ENCODE results near the gene CASTOR1.

CASTOR1 gene

DNA sequence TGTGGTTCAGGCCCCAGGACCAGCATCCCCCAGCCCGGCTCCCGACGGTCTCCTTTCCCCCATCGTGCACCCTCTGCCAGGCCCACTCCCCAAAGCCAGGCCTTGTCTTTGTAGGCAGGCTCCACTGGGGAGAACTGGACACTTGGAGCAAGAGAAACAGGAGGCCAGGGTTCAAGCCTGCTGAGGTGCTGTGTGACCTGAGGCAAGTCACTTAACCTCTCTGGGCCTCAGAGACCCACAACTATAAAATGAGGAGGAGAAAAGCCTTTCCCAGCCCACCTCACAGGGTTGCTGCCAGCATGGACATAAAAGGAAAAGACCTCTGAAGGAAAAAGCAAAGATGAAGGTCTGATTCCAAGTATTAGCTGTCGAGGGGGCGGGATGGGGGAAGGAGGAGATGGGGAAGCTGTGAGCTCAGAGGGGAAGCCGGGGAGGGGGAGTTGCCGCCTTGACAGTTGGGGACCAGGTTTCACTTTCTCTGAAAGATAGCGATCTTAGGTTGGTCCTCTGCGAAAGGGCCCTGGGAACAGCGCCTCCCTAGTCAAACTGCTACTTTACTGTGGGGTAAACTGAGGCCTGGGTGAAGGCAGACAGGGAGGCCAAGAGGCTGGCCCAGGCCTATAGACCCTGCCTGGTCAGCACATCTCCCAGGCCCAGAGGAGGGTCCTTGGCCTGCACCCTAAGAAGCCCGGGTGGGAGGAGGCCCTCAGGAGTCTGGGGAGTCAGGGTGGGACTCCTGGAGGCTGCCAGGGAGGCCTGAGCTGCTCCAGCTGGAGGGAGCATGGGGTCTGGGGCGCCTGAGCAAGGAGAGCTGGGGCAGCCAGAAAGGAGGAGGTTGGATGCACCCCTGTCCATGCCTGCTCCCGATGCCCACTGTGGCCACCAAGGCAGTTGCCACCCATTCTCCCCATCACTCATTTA is 21.7 kb downstream of the CASTOR1 start:
- H3K9me3 ChIP-seq (ENCODE audit: control extremely low read depth in 1 of 5, control insufficient read depth in 4 of 5, insufficient read depth in 2 of 5, low read depth in 1 of 5, low read length in 4 of 5) = no peaks in the 10 kb centered on the region
- ChIA-PET CTCF (interaction anchor here (1.6 to 1.8 kb wide), 2 partner anchors 12 to 44 kb away, joined by 3 to 5 read pairs; no protein-coding TSS in a partner anchor), POLR2A (interaction anchor here (0.6 to 2.8 kb wide), 5 partner anchors 9 to 89 kb away, joined by 3 to 8 read pairs (median 3); partner anchors contain the start of genes CCDC157 and SF3A1)
- H3K4me1 ChIP-seq (ENCODE audit: control extremely low read depth in 1 of 4, control insufficient read depth in 4 of 4, insufficient read depth in 4 of 4, low read length in 3 of 4) = peaks cover 10 to 93% (median 84%) of the 10 kb centered on the region in 4 experiments
- WGBS (ENCODE audit: insufficient coverage) = 16% methylated on average over 14 of the region's 14 CpGs
- peak overlapping the region in 5 of 7 experiments; percentile 1 to 83 (median 75) for H3K4me3 ChIP-seq (ENCODE audit: control insufficient read depth in 1 of 7, extremely low read depth in 1 of 7, insufficient read depth in 4 of 7, low read depth in 2 of 7, low read length in 6 of 7)
- H3K27me3 ChIP-seq (replicated peaks in 2 of 5; ENCODE audit: control insufficient read depth in 4 of 5, insufficient read depth in 5 of 5, low read length in 4 of 5) = no peaks in the 10 kb centered on the region
- peak overlapping the region; percentile 91 to 92 for H3K27ac ChIP-seq (ENCODE audit: insufficient read depth in 1 of 2, low read depth in 1 of 2, low read length in 2 of 2, poor library complexity in 1 of 2, severe bottlenecking in 2 of 2)
- DNase-seq = peak; percentile 83 to 96 (median 96)
- H3K36me3 ChIP-seq (ENCODE audit: control insufficient read depth in 4 of 4, insufficient read depth in 4 of 4, low read length in 3 of 4) = peaks cover 0 to 39% (median 4%) of the 10 kb centered on the region in 4 experiments

DNA sequence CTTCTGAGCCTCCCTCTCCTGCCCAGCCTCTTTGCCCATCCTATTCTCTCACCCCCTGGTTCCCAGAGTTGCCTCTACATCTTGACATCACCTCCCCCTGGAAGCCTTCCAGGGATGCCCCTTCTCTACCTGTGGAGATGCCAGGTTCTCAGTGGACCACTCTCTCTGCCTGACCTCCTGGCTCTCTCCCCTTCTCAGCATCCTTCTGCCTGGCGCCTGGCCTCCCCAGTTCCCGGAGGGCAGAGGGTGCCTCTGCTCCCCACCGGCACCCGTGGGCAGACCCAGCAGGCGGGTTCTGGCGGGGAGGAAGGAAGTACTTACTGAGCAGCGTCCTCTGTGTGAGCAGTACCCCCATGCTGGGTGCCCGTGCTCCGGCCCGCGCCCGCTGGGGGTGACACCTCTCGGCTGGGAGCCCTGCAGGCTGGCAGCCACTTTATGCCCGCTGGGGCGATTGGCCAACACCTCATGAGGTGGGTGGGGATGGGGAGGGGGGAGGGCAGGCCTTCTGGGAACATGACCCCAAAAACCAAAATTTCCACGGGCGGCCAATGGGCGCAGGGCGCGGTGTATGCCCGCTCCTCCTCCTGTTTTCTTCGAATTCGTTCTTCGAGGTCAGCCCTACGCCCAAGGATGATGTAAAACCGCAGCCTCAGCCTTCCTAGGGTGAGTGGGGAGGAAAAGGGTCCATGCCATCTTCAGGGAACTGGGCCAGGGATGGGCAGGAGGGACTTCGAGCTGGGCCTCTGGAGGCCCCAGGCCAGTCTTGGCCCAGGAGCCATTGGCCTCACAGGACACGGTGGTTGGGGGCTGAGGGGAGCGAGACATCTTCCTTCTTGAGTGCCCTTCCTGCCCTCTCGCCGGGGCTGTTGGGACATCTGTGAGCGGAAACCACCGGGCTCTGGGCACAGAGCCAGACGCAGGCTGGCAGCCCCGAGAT is 22.6 kb downstream of the CASTOR1 start, which contains the start of gene OSM:
TSS of gene OSM (minus strand) at position 407 of the 937 bp plus-strand sequence. CDS start at position 355, 52 bp downstream.
- Histone ChIP-seq H3K36me3 (ENCODE audit: control insufficient read depth in 4 of 4, insufficient read depth in 4 of 4, low read length in 3 of 4) (peaks cover 0 to 47% (median 4%) of the 10 kb centered on the region in 4 experiments), H3K9me3 (ENCODE audit: control extremely low read depth in 1 of 5, control insufficient read depth in 4 of 5, insufficient read depth in 2 of 5, low read depth in 1 of 5, low read length in 4 of 5) (no peaks in the 10 kb centered on the region), H3K27ac (ENCODE audit: insufficient read depth in 1 of 2, low read depth in 1 of 2, low read length in 2 of 2, poor library complexity in 1 of 2, severe bottlenecking in 2 of 2) (peak within 1 kb of the TSS; percentile 91 to 92), H3K4me1 (ENCODE audit: control extremely low read depth in 1 of 4, control insufficient read depth in 4 of 4, insufficient read depth in 4 of 4, low read length in 3 of 4) (peaks cover 12 to 96% (median 90%) of the 10 kb centered on the region in 4 experiments), H3K27me3 (replicated peaks in 2 of 5; ENCODE audit: control insufficient read depth in 4 of 5, insufficient read depth in 5 of 5, low read length in 4 of 5) (no peaks in the 10 kb centered on the region), H3K4me3 (ENCODE audit: control insufficient read depth in 1 of 7, extremely low read depth in 1 of 7, insufficient read depth in 4 of 7, low read depth in 2 of 7, low read length in 6 of 7) (peak within 1 kb of the TSS; percentile 2 to 83 (median 71))
- DNase-seq = peak; percentile 96 to 99 (median 99)
- CTCF ChIA-PET = interaction anchor here (1.6 kb wide), 1 partner anchor 11 kb away, joined by 5 read pairs; no protein-coding TSS in a partner anchor
- POLR2A ChIA-PET = interaction anchor here (0.5 to 2.8 kb wide), 6 partner anchors 11 to 90 kb away, joined by 3 to 8 read pairs (median 6); partner anchors contain the start of genes CCDC157 and SF3A1
- WGBS (ENCODE audit: insufficient coverage) = 0% methylated on average over 15 of the region's 35 CpGs

DNA sequence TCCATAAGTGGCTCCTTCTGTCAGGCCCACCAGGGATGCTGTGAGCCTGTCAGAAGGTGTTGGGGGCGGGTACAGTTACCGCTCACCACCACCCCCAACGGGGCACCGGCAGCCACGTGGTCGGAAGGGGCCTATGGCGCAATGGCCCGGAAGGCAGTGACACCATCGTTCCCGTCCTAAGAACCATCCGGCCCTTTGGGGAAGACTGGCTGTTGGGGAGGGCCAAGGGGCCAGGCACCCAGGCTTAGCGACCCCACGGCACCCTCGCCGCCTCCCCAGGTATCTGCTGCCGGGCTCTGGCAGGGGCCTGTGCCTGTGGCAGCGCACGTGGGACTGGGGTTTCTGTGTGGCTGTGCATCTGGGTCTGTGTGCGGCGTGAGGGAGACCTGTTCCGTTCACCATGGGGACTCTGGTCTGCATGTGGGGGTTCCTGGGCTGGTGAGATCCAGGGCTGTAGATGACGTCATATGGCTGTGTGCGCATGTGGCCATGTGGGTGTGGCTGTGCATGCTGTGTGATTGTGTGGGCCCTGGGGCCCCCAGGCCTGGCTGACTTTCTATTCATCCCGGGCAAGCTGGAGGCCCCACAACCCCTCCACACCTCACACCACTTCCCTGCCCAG is 23.4 kb downstream of the CASTOR1 start:
- peak; percentile 91 to 95 (median 94) for DNase-seq
- H3K4me1 ChIP-seq (ENCODE audit: control extremely low read depth in 1 of 4, control insufficient read depth in 4 of 4, insufficient read depth in 4 of 4, low read length in 3 of 4) = peaks cover 9 to 95% (median 84%) of the 10 kb centered on the region in 4 experiments
- no peaks in the 10 kb centered on the region for H3K9me3 ChIP-seq (ENCODE audit: control extremely low read depth in 1 of 5, control insufficient read depth in 4 of 5, insufficient read depth in 2 of 5, low read depth in 1 of 5, low read length in 4 of 5)
- CTCF ChIA-PET = no interaction called here
- H3K27ac ChIP-seq (ENCODE audit: insufficient read depth in 1 of 2, low read depth in 1 of 2, low read length in 2 of 2, poor library complexity in 1 of 2, severe bottlenecking in 2 of 2) = peak overlapping the region; percentile 91 to 92
- WGBS (ENCODE audit: insufficient coverage) = 0% methylated on average over 14 of the region's 24 CpGs
- H3K27me3 ChIP-seq (replicated peaks in 2 of 5; ENCODE audit: control insufficient read depth in 4 of 5, insufficient read depth in 5 of 5, low read length in 4 of 5) = no peaks in the 10 kb centered on the region
- peak overlapping the region in 6 of 7 experiments; percentile 41 to 83 (median 73) for H3K4me3 ChIP-seq (ENCODE audit: control insufficient read depth in 1 of 7, extremely low read depth in 1 of 7, insufficient read depth in 4 of 7, low read depth in 2 of 7, low read length in 6 of 7)
- peaks cover 0 to 48% (median 4%) of the 10 kb centered on the region in 4 experiments for H3K36me3 ChIP-seq (ENCODE audit: control insufficient read depth in 4 of 4, insufficient read depth in 4 of 4, low read length in 3 of 4)
- POLR2A ChIA-PET = interaction anchor here (0.5 to 2.8 kb wide), 6 partner anchors 12 to 91 kb away, joined by 3 to 8 read pairs (median 4); partner anchors contain the start of genes CCDC157 and SF3A1

DNA sequence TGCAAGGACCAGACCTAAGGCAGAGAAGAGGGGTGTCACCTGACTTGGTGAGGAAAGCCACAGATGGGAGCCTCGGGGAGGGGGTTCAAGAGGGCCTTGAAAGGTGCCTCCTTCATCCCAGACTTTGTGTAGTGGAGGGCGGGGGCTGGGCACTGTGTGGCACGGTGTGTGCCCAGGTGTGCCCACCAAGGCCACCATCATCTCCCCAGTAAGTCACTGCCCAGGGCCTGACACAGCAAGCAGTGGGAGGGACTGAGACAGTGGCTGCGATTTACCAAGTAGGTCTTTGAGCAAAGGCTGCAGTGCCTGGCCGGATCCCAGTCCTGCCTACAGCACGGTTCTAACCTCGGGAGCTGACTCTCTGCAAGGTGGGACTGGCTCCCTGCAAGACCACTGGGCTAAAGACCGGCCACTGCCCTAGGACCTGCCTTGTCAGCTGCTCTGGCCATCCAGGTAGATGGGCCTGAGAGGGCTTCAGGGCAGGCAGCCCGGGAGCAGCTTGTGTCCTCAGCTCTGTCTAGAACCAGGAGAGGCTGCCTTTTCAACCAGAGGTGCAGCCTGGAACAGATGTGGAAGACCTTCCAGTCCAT is 24.1 kb downstream of the CASTOR1 start:
- peaks cover 0 to 45% (median 4%) of the 10 kb centered on the region in 4 experiments for H3K36me3 ChIP-seq (ENCODE audit: control insufficient read depth in 4 of 4, insufficient read depth in 4 of 4, low read length in 3 of 4)
- no peak for DNase-seq
- peak overlapping the region in 5 of 7 experiments; percentile 70 to 83 (median 75) for H3K4me3 ChIP-seq (ENCODE audit: control insufficient read depth in 1 of 7, extremely low read depth in 1 of 7, insufficient read depth in 4 of 7, low read depth in 2 of 7, low read length in 6 of 7)
- ChIA-PET POLR2A (interaction anchor here (0.8 to 2.8 kb wide), 4 partner anchors 13 to 91 kb away, joined by 3 to 8 read pairs (median 4); partner anchors contain the start of genes CCDC157 and SF3A1), CTCF (interaction anchor here (0.6 to 1.0 kb wide), 2 partner anchors 37 to 157 kb away, joined by 3 to 5 read pairs; no protein-coding TSS in a partner anchor)
- 77% methylated on average over 7 of the region's 9 CpGs for WGBS (ENCODE audit: insufficient coverage)
- no peaks in the 10 kb centered on the region for H3K27me3 ChIP-seq (replicated peaks in 2 of 5; ENCODE audit: control insufficient read depth in 4 of 5, insufficient read depth in 5 of 5, low read length in 4 of 5)
- H3K4me1 ChIP-seq (ENCODE audit: control extremely low read depth in 1 of 4, control insufficient read depth in 4 of 4, insufficient read depth in 4 of 4, low read length in 3 of 4) = peaks cover 9 to 95% (median 82%) of the 10 kb centered on the region in 4 experiments
- H3K27ac ChIP-seq (ENCODE audit: insufficient read depth in 1 of 2, low read depth in 1 of 2, low read length in 2 of 2, poor library complexity in 1 of 2, severe bottlenecking in 2 of 2) = peak overlapping the region; percentile 91 to 92
- no peaks in the 10 kb centered on the region for H3K9me3 ChIP-seq (ENCODE audit: control extremely low read depth in 1 of 5, control insufficient read depth in 4 of 5, insufficient read depth in 2 of 5, low read depth in 1 of 5, low read length in 4 of 5)

DNA sequence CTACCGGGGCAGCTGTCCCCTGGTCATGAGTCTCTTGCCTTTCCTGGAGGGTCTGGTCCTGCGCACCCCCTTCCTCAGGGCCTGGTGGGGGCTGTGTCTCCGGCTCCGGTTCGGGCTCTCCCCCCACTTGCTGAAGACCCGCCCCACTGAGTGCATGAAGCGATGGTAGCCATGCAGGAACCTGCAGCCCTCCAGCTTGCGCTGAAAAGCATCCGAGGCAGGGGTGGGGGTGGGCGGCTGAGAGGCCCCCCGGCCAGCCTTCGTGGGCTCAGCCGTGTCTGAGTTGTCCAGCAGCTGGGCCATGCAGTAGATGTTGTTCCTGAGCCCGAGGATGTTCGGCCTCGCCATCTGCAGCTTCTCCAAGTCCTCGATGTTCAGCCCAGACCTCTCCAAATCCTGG is 25.4 kb downstream of the CASTOR1 start:
- H3K36me3 ChIP-seq (ENCODE audit: control insufficient read depth in 4 of 4, insufficient read depth in 4 of 4, low read length in 3 of 4) = peaks cover 0 to 33% (median 4%) of the 10 kb centered on the region in 4 experiments
- ChIA-PET CTCF (interaction anchor here (0.8 to 1.3 kb wide), 6 partner anchors 36 to 159 kb away, joined by 3 to 5 read pairs (median 4); no protein-coding TSS in a partner anchor), POLR2A (interaction anchor here (1.0 to 1.7 kb wide), 3 partner anchors 14 to 27 kb away, joined by 3 to 4 read pairs (median 4); no protein-coding TSS in a partner anchor)
- no peak for DNase-seq
- 93% methylated on average over 13 of the region's 17 CpGs for WGBS (ENCODE audit: insufficient coverage)
- H3K27me3 ChIP-seq (replicated peaks in 2 of 5; ENCODE audit: control insufficient read depth in 4 of 5, insufficient read depth in 5 of 5, low read length in 4 of 5) = no peaks in the 10 kb centered on the region
- no peaks in the 10 kb centered on the region for H3K9me3 ChIP-seq (ENCODE audit: control extremely low read depth in 1 of 5, control insufficient read depth in 4 of 5, insufficient read depth in 2 of 5, low read depth in 1 of 5, low read length in 4 of 5)
- H3K27ac ChIP-seq (ENCODE audit: insufficient read depth in 1 of 2, low read depth in 1 of 2, low read length in 2 of 2, poor library complexity in 1 of 2, severe bottlenecking in 2 of 2) = peak overlapping the region in 1 of 2 experiments; percentile 61
- peak overlapping the region in 1 of 7 experiments; percentile 53 for H3K4me3 ChIP-seq (ENCODE audit: control insufficient read depth in 1 of 7, extremely low read depth in 1 of 7, insufficient read depth in 4 of 7, low read depth in 2 of 7, low read length in 6 of 7)
- H3K4me1 ChIP-seq (ENCODE audit: control extremely low read depth in 1 of 4, control insufficient read depth in 4 of 4, insufficient read depth in 4 of 4, low read length in 3 of 4) = peaks cover 9 to 92% (median 75%) of the 10 kb centered on the region in 4 experiments
